ENCODE measurements around the gene SEC14L2. TPM values are rescaled to one million over a fixed set of nuclear protein-coding genes. Genes with fewer than 3 reads are reported as not detected.
A peak's percentile ranks its signal among the peaks of the same experiment; 100 is the strongest.

Gene SEC14L2
- total RNA-seq, 4 donors from 2014 or later: 7.8 to 45.9 (median 23.1) TPM; not detected in 1

GRCh38 chr22:30354644-30355043 is 42.2 kb upstream of the SEC14L2 start:
- TF ChIP-seq POLR2A (IDR thresholded peaks at IDR 0.05): no peak
- TF ChIP-seq, protein P1, sequence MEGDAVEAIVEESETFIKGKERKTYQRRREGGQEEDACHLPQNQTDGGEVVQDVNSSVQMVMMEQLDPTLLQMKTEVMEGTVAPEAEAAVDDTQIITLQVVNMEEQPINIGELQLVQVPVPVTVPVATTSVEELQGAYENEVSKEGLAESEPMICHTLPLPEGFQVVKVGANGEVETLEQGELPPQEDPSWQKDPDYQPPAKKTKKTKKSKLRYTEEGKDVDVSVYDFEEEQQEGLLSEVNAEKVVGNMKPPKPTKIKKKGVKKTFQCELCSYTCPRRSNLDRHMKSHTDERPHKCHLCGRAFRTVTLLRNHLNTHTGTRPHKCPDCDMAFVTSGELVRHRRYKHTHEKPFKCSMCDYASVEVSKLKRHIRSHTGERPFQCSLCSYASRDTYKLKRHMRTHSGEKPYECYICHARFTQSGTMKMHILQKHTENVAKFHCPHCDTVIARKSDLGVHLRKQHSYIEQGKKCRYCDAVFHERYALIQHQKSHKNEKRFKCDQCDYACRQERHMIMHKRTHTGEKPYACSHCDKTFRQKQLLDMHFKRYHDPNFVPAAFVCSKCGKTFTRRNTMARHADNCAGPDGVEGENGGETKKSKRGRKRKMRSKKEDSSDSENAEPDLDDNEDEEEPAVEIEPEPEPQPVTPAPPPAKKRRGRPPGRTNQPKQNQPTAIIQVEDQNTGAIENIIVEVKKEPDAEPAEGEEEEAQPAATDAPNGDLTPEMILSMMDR (IDR thresholded peaks at IDR 0.05): no peak
- Histone ChIP-seq H3K27me3 (no peaks in the 10 kb centered on the region), H3K27ac (no peak overlapping the region), H3K4me1 (peaks cover 9 to 18% of the 10 kb centered on the region in 2 donors), H3K9me3 (no peaks in the 10 kb centered on the region), H3K4me3 (peak overlapping the region in 1 of 2 donors; percentile 84), H3K36me3 (no peaks in the 10 kb centered on the region)
- intact Hi-C loops (cut with DNase I; ENCODE audit: low total_unique reads): no loop called here
- no peak for DNase-seq

DNA sequence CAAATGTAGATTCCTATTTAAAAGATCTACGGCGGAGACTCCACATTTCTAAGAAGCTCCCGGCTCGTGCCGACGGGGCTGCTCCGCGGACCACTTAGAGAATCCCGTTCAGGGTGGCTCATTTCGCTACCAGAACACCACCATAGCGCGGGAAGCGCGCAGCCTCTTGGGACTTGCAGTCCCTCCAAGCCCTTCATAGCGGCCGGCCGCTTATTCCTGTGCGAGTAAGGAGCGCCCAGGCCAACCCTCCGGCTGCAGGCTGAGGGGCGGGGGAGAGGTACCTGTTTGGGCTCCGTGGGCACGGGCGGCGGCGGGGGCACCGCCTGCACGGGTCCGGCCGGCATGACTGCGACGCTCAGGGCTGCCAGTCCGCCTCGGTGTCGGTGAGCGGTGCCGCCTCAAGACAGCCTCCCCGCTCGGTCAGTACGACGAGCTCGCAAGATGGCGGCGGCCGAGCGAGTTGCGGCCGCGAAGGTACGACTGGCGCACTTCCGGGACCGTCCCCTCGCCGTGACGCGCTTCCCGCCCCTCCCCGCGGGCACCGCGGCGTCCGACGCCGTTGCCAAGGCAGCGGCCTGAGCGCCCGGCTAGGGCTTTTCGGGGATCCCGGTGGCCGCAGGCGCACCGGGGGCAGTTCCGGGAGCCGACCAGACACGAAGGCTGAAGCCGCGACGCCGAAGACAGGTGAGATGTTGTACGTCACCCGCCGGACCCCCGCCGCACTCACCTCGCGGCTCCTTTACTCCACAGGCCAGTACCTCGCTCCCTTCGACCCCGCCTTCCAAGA is 40.2 kb upstream of the SEC14L2 start, which contains the start of the genes CCDC157 and SF3A1:
TSS of gene CCDC157 (plus strand) at position 559 of the 787 bp plus-strand sequence. CDS start 8,994 bp downstream, outside the sequence.
TSS of gene SF3A1 (minus strand) at position 446 of the 787 bp plus-strand sequence. CDS start at position 344, 102 bp downstream.
- DNase-seq: peak; percentile 80 to 88
- Histone ChIP-seq H3K4me1 (peaks cover 9 to 18% of the 10 kb centered on the region in 2 donors), H3K9me3 (no peaks in the 10 kb centered on the region), H3K36me3 (no peaks in the 10 kb centered on the region), H3K4me3 (peak within 1 kb of the TSS; percentile 81 to 84), H3K27me3 (no peaks in the 10 kb centered on the region), H3K27ac (peak within 1 kb of the TSS; percentile 93 to 96)
- peak; percentile 82 to 96 for TF ChIP-seq POLR2A (IDR thresholded peaks at IDR 0.05)
- TF ChIP-seq, protein P1 (IDR thresholded peaks at IDR 0.05): peak in 2 of 4 experiments; percentile 1 to 21
- intact Hi-C loops (cut with DNase I; ENCODE audit: low total_unique reads): no loop called here

- Histone ChIP-seq H3K4me1 (peaks cover 9 to 18% of the 10 kb centered on the region in 2 donors), H3K27ac (peak overlapping the region; percentile 93 to 96), H3K9me3 (no peaks in the 10 kb centered on the region), H3K36me3 (no peaks in the 10 kb centered on the region), H3K4me3 (peak overlapping the region; percentile 81 to 84), H3K27me3 (no peaks in the 10 kb centered on the region)
- intact Hi-C loops (cut with DNase I; ENCODE audit: low total_unique reads): no loop called here
- TF ChIP-seq, protein P1 (IDR thresholded peaks at IDR 0.05): no peak
- TF ChIP-seq POLR2A (IDR thresholded peaks at IDR 0.05): no peak
- DNase-seq: no peak
Measured at GRCh38 chr22:30357236-30357570, 39.6 kb upstream of the SEC14L2 start.

- DNase-seq: no peak
- peaks cover 9 to 18% of the 10 kb centered on the region in 2 donors for H3K4me1 ChIP-seq
- no peaks in the 10 kb centered on the region for H3K36me3 ChIP-seq
- no peak overlapping the region for H3K27ac ChIP-seq
- TF ChIP-seq, protein P1 (IDR thresholded peaks at IDR 0.05): no peak
- no peak for TF ChIP-seq POLR2A (IDR thresholded peaks at IDR 0.05)
- no peaks in the 10 kb centered on the region for H3K9me3 ChIP-seq
- no peaks in the 10 kb centered on the region for H3K27me3 ChIP-seq
- H3K4me3 ChIP-seq: no peak overlapping the region
- intact Hi-C loops (cut with DNase I; ENCODE audit: low total_unique reads): no loop called here
Measured at GRCh38 chr22:30357650-30358215, 39.1 kb upstream of the SEC14L2 start.

GRCh38 chr22:30358541-30358940 is 38.3 kb upstream of the SEC14L2 start:
- intact Hi-C loops (cut with DNase I; ENCODE audit: low total_unique reads): no loop called here
- no peaks in the 10 kb centered on the region for H3K27me3 ChIP-seq
- no peaks in the 10 kb centered on the region for H3K36me3 ChIP-seq
- H3K27ac ChIP-seq: no peak overlapping the region
- H3K4me3 ChIP-seq: no peak overlapping the region
- H3K4me1 ChIP-seq: peaks cover 8 to 18% of the 10 kb centered on the region in 2 donors
- DNase-seq: no peak
- no peaks in the 10 kb centered on the region for H3K9me3 ChIP-seq
- TF ChIP-seq, protein P1 (IDR thresholded peaks at IDR 0.05): no peak
- TF ChIP-seq POLR2A (IDR thresholded peaks at IDR 0.05): no peak
